ENCODE data around the gene TSSK3. TPM values are rescaled to one million over a fixed set of nuclear protein-coding genes. Genes with fewer than 3 reads are reported as not detected.

Gene TSSK3
- total and polyA plus RNA-seq, 7 experiments from 2014 or later: 0.50 to 7.2 (median 2.7) TPM

DNA sequence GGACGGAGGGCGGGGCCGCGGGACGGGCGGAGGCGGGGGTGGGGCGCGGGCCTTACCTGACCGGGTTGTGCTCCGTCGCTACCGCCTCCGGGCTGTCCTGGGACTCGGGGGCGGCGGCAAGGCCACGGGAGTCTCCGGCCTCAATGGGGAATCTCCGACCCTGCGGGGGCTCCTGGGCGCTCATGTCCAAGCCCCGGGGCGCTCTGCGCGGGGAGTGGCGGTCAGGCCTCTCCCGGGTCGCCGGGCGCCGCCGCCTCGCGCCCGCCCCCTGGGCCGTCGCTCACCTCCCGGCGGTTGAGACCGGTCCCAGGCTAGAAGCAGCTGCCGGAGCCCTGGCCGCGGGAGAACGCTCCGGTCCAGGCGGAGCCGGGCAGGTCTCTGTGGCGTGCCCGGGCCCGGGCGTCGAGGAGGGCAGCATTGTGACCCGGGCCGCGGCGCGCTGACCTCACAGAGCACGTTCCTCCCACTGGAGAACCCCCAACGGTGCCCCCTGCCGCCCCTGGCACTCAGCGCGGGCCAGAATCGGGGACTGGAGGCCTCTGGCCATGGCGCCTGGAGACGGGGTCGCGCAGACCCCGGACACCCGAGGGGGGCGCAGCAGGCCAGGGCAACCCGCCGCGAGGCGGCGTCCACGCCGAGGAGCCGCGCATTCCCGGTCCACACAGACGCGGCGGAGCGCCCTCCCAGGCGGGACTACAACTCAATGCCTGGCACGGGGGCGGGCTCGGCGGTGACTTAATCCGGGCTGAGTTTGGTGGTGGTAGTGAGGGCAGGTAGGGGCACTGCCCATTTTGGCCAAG is 465 bp upstream of the TSSK3 start:
- Mint-ChIP-seq H3K36me3 (peaks cover 0 to 14% (median 0%) of the 10 kb centered on the region in 5 donors), H3K27ac (peak overlapping the region in 2 of 9 donors; percentile 42 to 50), H3K4me1 (peaks cover 21 to 39% (median 27%) of the 10 kb centered on the region in 7 donors), H3K27me3 (peaks cover 0 to 10% (median 5%) of the 10 kb centered on the region in 5 donors), H3K4me3 (peak overlapping the region; percentile 2 to 80 (median 63)), H3K9me3 (no peaks in the 10 kb centered on the region)
- H3K4me1 ChIP-seq (ENCODE audit: control insufficient read depth in 2 of 2, insufficient read depth in 2 of 2, low read length in 2 of 2): peaks cover 7 to 8% of the 10 kb centered on the region in 2 donors
- no peaks in the 10 kb centered on the region for H3K27me3 ChIP-seq (ENCODE audit: control insufficient read depth in 2 of 2, insufficient read depth in 2 of 2, low read length in 2 of 2)
- POLR2A ChIA-PET: interaction anchor here (0.5 to 1.8 kb wide), 2 partner anchors 9 to 165 kb away, joined by 3 to 11 read pairs; no protein-coding TSS in a partner anchor
- intact Hi-C loops (cut with micrococcal nuclease): loop anchor here in 1 of 2 donors (1.0 kb wide), 1 partner anchor 11 kb away; no protein-coding TSS in a partner anchor
- H3K27ac ChIP-seq (ENCODE audit: low read depth, low read length): peak overlapping the region; percentile 43
- DNase-seq (peak in 2 of 9 donors; percentile 18 to 38), ATAC-seq (peak; percentile 62)
- no peaks in the 10 kb centered on the region for H3K9me3 ChIP-seq (ENCODE audit: control insufficient read depth in 2 of 3, low read length in 3 of 3)
- H3K4me3 ChIP-seq (ENCODE audit: low read length): no peak overlapping the region
- peaks cover 0 to 30% (median 7%) of the 10 kb centered on the region in 3 experiments for H3K36me3 ChIP-seq (ENCODE audit: control insufficient read depth in 2 of 3, insufficient read depth in 3 of 3, low read length in 3 of 3)
- CTCF ChIA-PET: no interaction called here

- POLR2A ChIA-PET: interaction anchor here (0.7 to 3.2 kb wide), 2 partner anchors 27 to 158 kb away, joined by 3 to 14 read pairs; partner anchors contain the start of genes IQCC and MARCKSL1
- peak overlapping the region in 1 of 9 donors; percentile 31 for H3K27ac Mint-ChIP-seq
- H3K4me1 ChIP-seq (ENCODE audit: control insufficient read depth in 2 of 2, insufficient read depth in 2 of 2, low read length in 2 of 2): peaks cover 7 to 8% of the 10 kb centered on the region in 2 donors
- DNase-seq: no peak
- intact Hi-C loops (cut with micrococcal nuclease): no loop called here
- H3K36me3 ChIP-seq (ENCODE audit: control insufficient read depth in 2 of 3, insufficient read depth in 3 of 3, low read length in 3 of 3): peaks cover 4 to 48% (median 15%) of the 10 kb centered on the region in 3 experiments
- ATAC-seq: no peak
- no peaks in the 10 kb centered on the region for H3K27me3 ChIP-seq (ENCODE audit: control insufficient read depth in 2 of 2, insufficient read depth in 2 of 2, low read length in 2 of 2)
- H3K4me1 Mint-ChIP-seq: peaks cover 20 to 35% (median 24%) of the 10 kb centered on the region in 7 donors
- peak overlapping the region in 2 of 10 donors; percentile 8 to 64 for H3K4me3 Mint-ChIP-seq
- no peaks in the 10 kb centered on the region for H3K9me3 Mint-ChIP-seq
- CTCF ChIA-PET: interaction anchor here (0.6 to 1.4 kb wide), 2 partner anchors 103 to 148 kb away, joined by 3 to 4 read pairs; no protein-coding TSS in a partner anchor
- H3K4me3 ChIP-seq (ENCODE audit: low read length): no peak overlapping the region
- H3K27ac ChIP-seq (ENCODE audit: low read depth, low read length): no peak overlapping the region
- H3K9me3 ChIP-seq (ENCODE audit: control insufficient read depth in 2 of 3, low read length in 3 of 3): no peaks in the 10 kb centered on the region
- H3K36me3 Mint-ChIP-seq: peaks cover 0 to 14% (median 0%) of the 10 kb centered on the region in 5 donors
- H3K27me3 Mint-ChIP-seq: peaks cover 0 to 10% (median 5%) of the 10 kb centered on the region in 5 donors
These were observed 1.4 kb downstream of the TSSK3 start for GRCh38 chr1:32363713-32364112.

DNA sequence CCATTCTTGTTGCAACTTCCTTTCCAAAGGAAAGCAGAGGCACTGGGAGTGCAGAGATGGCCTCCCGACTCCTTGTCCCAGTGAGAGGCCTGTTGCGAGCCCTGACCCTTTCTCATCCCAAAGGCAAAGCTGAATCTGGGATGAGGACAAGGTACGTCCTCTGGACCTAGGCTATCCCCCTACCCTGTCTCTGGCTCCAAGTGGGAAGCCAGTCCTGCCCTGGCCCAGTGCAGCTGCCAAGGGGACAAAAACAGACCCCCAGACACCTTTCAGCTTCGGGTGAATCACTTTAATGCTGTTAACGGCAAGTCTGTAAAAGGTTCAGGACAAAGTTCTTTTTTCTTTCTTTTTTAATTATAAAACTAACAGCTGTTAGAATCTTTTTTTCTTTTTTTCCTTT is 2.5 kb downstream of the TSSK3 start:
- peaks cover 4 to 52% (median 15%) of the 10 kb centered on the region in 3 experiments for H3K36me3 ChIP-seq (ENCODE audit: control insufficient read depth in 2 of 3, insufficient read depth in 3 of 3, low read length in 3 of 3)
- DNase-seq: no peak
- CTCF ChIA-PET: interaction anchor here (0.6 kb wide), 1 partner anchor 393 kb away, joined by 4 read pairs; no protein-coding TSS in a partner anchor
- H3K9me3 ChIP-seq (ENCODE audit: control insufficient read depth in 2 of 3, low read length in 3 of 3): no peaks in the 10 kb centered on the region
- H3K27ac ChIP-seq (ENCODE audit: low read depth, low read length): no peak overlapping the region
- intact Hi-C loops (cut with micrococcal nuclease): no loop called here
- Mint-ChIP-seq H3K9me3 (peaks cover 0 to 2% (median 0%) of the 10 kb centered on the region in 11 donors), H3K36me3 (peaks cover 0 to 22% (median 4%) of the 10 kb centered on the region in 5 donors), H3K27ac (peak overlapping the region in 1 of 9 donors; percentile 29), H3K27me3 (peaks cover 0 to 10% (median 5%) of the 10 kb centered on the region in 5 donors), H3K4me1 (peaks cover 12 to 30% (median 16%) of the 10 kb centered on the region in 7 donors), H3K4me3 (no peak overlapping the region)
- peaks cover under 1 to 1% of the 10 kb centered on the region in 2 donors for H3K4me1 ChIP-seq (ENCODE audit: control insufficient read depth in 2 of 2, insufficient read depth in 2 of 2, low read length in 2 of 2)
- H3K27me3 ChIP-seq (ENCODE audit: control insufficient read depth in 2 of 2, insufficient read depth in 2 of 2, low read length in 2 of 2): no peaks in the 10 kb centered on the region
- POLR2A ChIA-PET: interaction anchor here (0.6 to 3.2 kb wide), 3 partner anchors 28 to 231 kb away, joined by 4 to 14 read pairs (median 4); partner anchors contain the start of gene MARCKSL1
- H3K4me3 ChIP-seq (ENCODE audit: low read length): no peak overlapping the region
- ATAC-seq: no peak

DNA sequence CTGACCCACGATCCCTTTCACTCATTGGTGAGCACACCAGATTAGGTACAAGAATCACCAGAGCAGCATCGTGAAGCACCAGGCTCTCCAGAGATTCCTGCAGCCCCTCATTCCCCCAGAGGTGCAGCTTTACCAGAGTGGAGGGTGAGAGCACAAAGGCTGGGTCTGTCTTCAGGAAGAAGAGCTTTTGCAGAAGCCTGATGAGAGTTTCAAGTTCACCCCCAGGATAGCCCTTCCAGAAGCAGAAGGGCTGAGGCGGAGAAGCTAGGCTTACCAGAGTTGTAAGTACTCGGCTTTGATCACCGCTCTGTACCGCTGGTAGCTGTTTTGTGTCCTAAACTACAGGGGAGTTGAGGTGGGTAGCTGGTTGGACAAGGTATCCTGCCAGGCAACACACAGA is 3.1 kb downstream of the TSSK3 start:
- no peaks in the 10 kb centered on the region for H3K9me3 ChIP-seq (ENCODE audit: control insufficient read depth in 2 of 3, low read length in 3 of 3)
- Mint-ChIP-seq H3K4me1 (peaks cover 7 to 27% (median 12%) of the 10 kb centered on the region in 7 donors), H3K9me3 (peaks cover 0 to 2% (median 0%) of the 10 kb centered on the region in 11 donors), H3K36me3 (peaks cover 0 to 22% (median 4%) of the 10 kb centered on the region in 5 donors), H3K27ac (peak overlapping the region in 2 of 9 donors; percentile 28 to 43), H3K27me3 (peaks cover 0 to 10% (median 5%) of the 10 kb centered on the region in 5 donors), H3K4me3 (no peak overlapping the region)
- DNase-seq (no peak), ATAC-seq (no peak)
- no peak overlapping the region for H3K4me3 ChIP-seq (ENCODE audit: low read length)
- H3K27ac ChIP-seq (ENCODE audit: low read depth, low read length): no peak overlapping the region
- POLR2A ChIA-PET: interaction anchor here (1.2 to 3.2 kb wide), 2 partner anchors 11 to 29 kb away, joined by 4 to 14 read pairs; partner anchors contain the start of gene MARCKSL1
- H3K4me1 ChIP-seq (ENCODE audit: control insufficient read depth in 2 of 2, insufficient read depth in 2 of 2, low read length in 2 of 2): no peaks in the 10 kb centered on the region
- H3K27me3 ChIP-seq (ENCODE audit: control insufficient read depth in 2 of 2, insufficient read depth in 2 of 2, low read length in 2 of 2): no peaks in the 10 kb centered on the region
- CTCF ChIA-PET: interaction anchor here (0.8 kb wide), 1 partner anchor 117 kb away, joined by 4 read pairs; no protein-coding TSS in a partner anchor
- H3K36me3 ChIP-seq (ENCODE audit: control insufficient read depth in 2 of 3, insufficient read depth in 3 of 3, low read length in 3 of 3): peaks cover 4 to 52% (median 15%) of the 10 kb centered on the region in 3 experiments
- intact Hi-C loops (cut with micrococcal nuclease): no loop called here

DNA sequence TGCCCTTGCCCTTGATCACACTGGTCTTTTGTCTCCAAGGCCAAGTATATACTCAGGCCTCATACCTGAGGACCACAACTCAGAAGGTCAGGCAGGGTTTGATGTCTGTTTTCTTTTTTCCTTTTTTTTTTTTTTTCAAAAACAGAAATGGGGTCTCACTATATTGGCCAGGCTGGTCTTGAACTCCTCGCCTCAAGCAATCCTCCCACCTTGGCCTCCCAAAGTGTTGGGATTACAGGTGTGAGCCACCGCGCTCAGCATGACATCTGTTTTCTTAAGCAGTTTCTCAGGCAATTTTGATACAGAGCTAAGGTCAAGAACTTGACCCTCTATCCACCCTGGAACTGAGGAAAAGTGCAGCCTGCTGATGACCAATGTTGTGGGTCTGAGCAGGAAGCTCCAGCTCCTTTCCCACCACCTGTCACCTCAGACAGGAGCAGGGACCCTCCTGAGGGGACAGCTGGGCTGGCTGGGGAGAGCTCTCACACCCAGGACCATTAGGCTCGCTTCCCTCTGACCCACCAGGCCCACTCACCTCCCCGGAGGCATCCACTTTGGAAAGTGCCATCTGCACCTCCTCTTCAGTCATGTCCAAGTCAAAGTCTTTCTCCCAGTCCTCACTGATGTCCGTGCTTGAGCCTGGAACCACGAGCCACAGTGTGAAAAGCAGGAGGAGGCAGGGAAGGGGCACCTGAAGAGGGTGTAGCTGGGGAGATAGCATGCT is 5.7 kb downstream of the TSSK3 start:
- CTCF ChIA-PET: interaction anchor here (0.6 to 2.7 kb wide), 2 partner anchors 152 to 260 kb away, joined by 3 to 15 read pairs; partner anchors contain the start of gene KPNA6
- no peaks in the 10 kb centered on the region for H3K27me3 Mint-ChIP-seq
- H3K4me1 Mint-ChIP-seq: peaks cover 12 to 27% (median 17%) of the 10 kb centered on the region in 7 donors

More for the DNA sequence above, 5.7 kb downstream of the TSSK3 start:
- Histone ChIP-seq H3K27me3 (ENCODE audit: control insufficient read depth in 2 of 2, insufficient read depth in 2 of 2, low read length in 2 of 2) (no peaks in the 10 kb centered on the region), H3K27ac (ENCODE audit: low read depth, low read length) (no peak overlapping the region), H3K9me3 (ENCODE audit: control insufficient read depth in 2 of 3, low read length in 3 of 3) (no peaks in the 10 kb centered on the region), H3K36me3 (ENCODE audit: control insufficient read depth in 2 of 3, insufficient read depth in 3 of 3, low read length in 3 of 3) (peaks cover 4 to 53% (median 15%) of the 10 kb centered on the region in 3 experiments), H3K4me3 (ENCODE audit: low read length) (no peak overlapping the region), H3K4me1 (ENCODE audit: control insufficient read depth in 2 of 2, insufficient read depth in 2 of 2, low read length in 2 of 2) (peaks cover 12% of the 10 kb centered on the region in 2 donors)
- Mint-ChIP-seq H3K9me3 (peaks cover 0 to 2% (median 0%) of the 10 kb centered on the region in 11 donors), H3K27ac (no peak overlapping the region), H3K36me3 (peaks cover 0 to 26% (median 4%) of the 10 kb centered on the region in 5 donors), H3K4me3 (no peak overlapping the region)
- intact Hi-C loops (cut with micrococcal nuclease): no loop called here
- POLR2A ChIA-PET: interaction anchor here (0.6 to 0.9 kb wide), 3 partner anchors 9 to 138 kb away, joined by 3 to 5 read pairs (median 3); no protein-coding TSS in a partner anchor
- DNase-seq: no peak
- no peak for ATAC-seq

Measured in naive thymus-derived CD4-positive, alpha-beta T cell (primary cell).